OCI-LY3 (cell line): ENCODE results near the gene C4A.

Experiments
- EZH2phosphoT487 ChIP-seq: fragments of 200-600 bp; shearing (Covaris generic); IDR thresholded peaks from 2 replicates; pipeline ENCODE4 v1.6.1; 2018; ENCODE audit warnings: antibody characterized with exemption, mixed run types, low read depth
- TF ChIP-seq, protein P1 (sequence below): fragments of 200-600, 300-600 bp; sonication (generic); IDR thresholded peaks from 2 replicates; pipeline ENCODE4 v1.5.1; 2014; ENCODE audit warnings: antibody characterized with exemption, low read length, low read depth

DNA sequence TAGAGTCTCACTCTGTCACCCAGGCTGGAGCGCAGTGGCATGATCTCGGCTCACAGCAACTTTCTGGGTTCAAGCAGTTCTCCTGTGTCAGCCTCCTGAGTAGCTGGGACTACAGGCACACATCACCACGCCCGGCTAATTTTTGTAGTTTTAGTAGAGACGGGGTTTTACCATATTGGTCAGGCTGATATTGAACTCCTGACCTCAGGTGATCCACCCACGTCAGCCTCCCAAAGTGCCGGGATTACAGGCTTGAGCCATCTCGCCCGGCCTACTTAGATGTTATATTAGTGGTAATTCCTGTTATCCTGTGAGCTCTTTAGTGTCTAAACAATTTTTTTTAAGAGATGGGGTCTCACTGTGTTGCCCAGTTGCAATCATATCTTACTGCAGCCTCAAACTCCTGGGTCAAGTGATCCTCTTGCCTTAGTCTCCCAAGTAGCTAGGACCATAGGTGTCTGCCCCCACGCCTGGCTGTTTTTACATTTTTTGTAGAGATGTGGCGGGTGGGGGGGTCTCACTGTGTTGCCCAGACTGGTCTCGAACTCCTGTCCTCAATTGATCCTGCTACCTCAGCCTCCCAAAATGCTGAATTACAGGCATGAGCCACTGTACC lies 3.9 kb upstream of the C4A start:
- TF ChIP-seq, protein P1, sequence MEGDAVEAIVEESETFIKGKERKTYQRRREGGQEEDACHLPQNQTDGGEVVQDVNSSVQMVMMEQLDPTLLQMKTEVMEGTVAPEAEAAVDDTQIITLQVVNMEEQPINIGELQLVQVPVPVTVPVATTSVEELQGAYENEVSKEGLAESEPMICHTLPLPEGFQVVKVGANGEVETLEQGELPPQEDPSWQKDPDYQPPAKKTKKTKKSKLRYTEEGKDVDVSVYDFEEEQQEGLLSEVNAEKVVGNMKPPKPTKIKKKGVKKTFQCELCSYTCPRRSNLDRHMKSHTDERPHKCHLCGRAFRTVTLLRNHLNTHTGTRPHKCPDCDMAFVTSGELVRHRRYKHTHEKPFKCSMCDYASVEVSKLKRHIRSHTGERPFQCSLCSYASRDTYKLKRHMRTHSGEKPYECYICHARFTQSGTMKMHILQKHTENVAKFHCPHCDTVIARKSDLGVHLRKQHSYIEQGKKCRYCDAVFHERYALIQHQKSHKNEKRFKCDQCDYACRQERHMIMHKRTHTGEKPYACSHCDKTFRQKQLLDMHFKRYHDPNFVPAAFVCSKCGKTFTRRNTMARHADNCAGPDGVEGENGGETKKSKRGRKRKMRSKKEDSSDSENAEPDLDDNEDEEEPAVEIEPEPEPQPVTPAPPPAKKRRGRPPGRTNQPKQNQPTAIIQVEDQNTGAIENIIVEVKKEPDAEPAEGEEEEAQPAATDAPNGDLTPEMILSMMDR, result no peak
- TF ChIP-seq EZH2phosphoT487, result no peak
